ENCODE results near the gene NANOS1. TPM values are rescaled to one million over a fixed set of nuclear protein-coding genes. Genes with fewer than 3 reads are reported as not detected.

NANOS1 gene
- total and polyA plus RNA-seq, 2 experiments from 2014 or later: 1.6 to 2.9 TPM

DNA sequence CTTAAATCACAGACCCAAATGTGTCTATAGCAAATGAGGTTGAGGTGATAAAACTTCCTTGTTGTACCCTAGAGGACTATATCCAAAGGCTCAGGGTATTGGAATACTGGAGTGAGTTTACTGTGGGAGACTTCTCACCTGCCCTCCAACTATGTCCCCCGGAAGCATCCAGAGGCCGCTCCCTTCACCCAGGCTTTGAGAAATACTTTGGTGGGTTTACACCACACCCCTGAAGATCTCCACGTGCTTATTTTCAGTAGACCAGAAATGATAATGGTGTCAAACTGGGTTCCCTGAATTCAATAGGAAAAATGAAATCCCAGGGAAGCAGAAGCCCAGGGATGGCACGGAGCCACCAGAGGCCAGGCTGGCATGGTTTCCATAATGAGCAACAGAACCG, 31.3 kb upstream of the NANOS1 start (continued):
- TF ChIP-seq, protein P1, sequence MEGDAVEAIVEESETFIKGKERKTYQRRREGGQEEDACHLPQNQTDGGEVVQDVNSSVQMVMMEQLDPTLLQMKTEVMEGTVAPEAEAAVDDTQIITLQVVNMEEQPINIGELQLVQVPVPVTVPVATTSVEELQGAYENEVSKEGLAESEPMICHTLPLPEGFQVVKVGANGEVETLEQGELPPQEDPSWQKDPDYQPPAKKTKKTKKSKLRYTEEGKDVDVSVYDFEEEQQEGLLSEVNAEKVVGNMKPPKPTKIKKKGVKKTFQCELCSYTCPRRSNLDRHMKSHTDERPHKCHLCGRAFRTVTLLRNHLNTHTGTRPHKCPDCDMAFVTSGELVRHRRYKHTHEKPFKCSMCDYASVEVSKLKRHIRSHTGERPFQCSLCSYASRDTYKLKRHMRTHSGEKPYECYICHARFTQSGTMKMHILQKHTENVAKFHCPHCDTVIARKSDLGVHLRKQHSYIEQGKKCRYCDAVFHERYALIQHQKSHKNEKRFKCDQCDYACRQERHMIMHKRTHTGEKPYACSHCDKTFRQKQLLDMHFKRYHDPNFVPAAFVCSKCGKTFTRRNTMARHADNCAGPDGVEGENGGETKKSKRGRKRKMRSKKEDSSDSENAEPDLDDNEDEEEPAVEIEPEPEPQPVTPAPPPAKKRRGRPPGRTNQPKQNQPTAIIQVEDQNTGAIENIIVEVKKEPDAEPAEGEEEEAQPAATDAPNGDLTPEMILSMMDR (conservative IDR thresholded peaks at IDR 0.05; ENCODE audit: low read depth in 2 of 2): no peak
- no peak for TF ChIP-seq POLR2AphosphoS5 (IDR thresholded peaks at IDR 0.05; ENCODE audit: low read depth)
- TF ChIP-seq, protein P2, sequence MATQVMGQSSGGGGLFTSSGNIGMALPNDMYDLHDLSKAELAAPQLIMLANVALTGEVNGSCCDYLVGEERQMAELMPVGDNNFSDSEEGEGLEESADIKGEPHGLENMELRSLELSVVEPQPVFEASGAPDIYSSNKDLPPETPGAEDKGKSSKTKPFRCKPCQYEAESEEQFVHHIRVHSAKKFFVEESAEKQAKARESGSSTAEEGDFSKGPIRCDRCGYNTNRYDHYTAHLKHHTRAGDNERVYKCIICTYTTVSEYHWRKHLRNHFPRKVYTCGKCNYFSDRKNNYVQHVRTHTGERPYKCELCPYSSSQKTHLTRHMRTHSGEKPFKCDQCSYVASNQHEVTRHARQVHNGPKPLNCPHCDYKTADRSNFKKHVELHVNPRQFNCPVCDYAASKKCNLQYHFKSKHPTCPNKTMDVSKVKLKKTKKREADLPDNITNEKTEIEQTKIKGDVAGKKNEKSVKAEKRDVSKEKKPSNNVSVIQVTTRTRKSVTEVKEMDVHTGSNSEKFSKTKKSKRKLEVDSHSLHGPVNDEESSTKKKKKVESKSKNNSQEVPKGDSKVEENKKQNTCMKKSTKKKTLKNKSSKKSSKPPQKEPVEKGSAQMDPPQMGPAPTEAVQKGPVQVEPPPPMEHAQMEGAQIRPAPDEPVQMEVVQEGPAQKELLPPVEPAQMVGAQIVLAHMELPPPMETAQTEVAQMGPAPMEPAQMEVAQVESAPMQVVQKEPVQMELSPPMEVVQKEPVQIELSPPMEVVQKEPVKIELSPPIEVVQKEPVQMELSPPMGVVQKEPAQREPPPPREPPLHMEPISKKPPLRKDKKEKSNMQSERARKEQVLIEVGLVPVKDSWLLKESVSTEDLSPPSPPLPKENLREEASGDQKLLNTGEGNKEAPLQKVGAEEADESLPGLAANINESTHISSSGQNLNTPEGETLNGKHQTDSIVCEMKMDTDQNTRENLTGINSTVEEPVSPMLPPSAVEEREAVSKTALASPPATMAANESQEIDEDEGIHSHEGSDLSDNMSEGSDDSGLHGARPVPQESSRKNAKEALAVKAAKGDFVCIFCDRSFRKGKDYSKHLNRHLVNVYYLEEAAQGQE (IDR thresholded peaks at IDR 0.05; ENCODE audit: unreplicated experiment): no peak
- no peak for TF ChIP-seq ZNF114 (CRISPR knock-in tag; IDR thresholded peaks at IDR 0.05)

DNA sequence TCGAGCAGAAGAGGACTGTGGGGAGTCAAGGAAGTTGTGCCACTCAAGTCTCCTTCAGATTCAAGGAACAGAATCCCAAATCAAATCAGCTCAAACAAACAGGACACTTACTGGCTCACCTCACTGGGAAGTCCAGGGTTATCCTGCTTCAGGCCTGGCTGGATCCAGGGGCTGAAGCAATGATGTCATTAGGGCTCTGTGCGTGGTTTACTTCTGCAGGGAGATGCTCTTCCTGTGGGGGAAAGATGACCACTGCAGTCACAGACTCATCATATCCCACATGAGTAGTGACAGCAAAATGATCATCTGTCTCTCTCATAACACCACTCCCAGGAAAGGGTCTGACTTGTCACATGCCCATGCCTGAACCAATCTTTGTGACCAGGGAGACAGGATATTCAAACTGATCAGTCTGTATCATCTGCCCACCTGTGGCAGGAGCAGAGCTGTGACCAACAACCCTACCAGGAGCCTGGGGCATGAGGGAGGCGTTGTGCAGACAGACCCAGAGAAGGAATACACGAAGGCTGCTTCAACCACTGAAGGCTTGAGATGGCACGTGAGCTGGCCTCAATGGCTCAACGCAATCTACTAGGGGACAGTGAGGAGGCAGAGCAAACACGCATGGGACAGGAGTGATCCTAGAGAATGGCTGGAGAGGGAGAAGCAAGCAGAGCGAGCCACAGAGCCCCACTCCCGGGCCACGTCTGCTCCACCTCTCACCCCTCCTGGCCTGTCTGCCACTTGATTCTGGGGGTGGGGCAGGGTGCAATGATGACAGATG, 27.6 kb upstream of the NANOS1 start:
- H3K27ac Mint-ChIP-seq: no peak overlapping the region
- H3K4me1 Mint-ChIP-seq: peaks cover 3% of the 10 kb centered on the region; the same call in 2 of the 3 replicates
- H2AFZ ChIP-seq: no peak overlapping the region
- peaks cover 6% of the 10 kb centered on the region for H3K27me3 Mint-ChIP-seq (ENCODE audit: insufficient read depth, low read depth, poor library complexity)
- 0 out of 2 replicates have a peak, but pooled peaks cover 4% of the 10 kb centered on the region for H3K9me2 ChIP-seq (ENCODE audit: insufficient read depth)
- no peaks in the 10 kb centered on the region for H3F3A ChIP-seq (replicated peaks; ENCODE audit: low read depth)
- no peak overlapping the region for H3K4me3 ChIP-seq
- no peak for ATAC-seq
- no peak overlapping the region for H3K4me3 Mint-ChIP-seq
- H3K79me2 ChIP-seq (replicated peaks; ENCODE audit: insufficient read depth): no peaks in the 10 kb centered on the region
- H3K4me1 ChIP-seq (ENCODE audit: insufficient read depth): no peaks in the 10 kb centered on the region
- no peaks in the 10 kb centered on the region for H3K36me3 ChIP-seq (ENCODE audit: insufficient read depth)
- H3K36me3 Mint-ChIP-seq (ENCODE audit: low read depth): no peaks in the 10 kb centered on the region
- no peak overlapping the region for H3K27ac ChIP-seq (ENCODE audit: low read depth)
- no peaks in the 10 kb centered on the region for H3K27me3 ChIP-seq (ENCODE audit: insufficient read depth)
- no peak for DNase-seq (ENCODE audit: low spot score)
- H3K4me2 ChIP-seq: no peak overlapping the region
- H4K20me1 ChIP-seq (replicated peaks; ENCODE audit: insufficient read depth): no peaks in the 10 kb centered on the region
- peaks cover 3% of the 10 kb centered on the region; the same call in 2 of the 3 replicates for H3K9me3 Mint-ChIP-seq
- TF ChIP-seq, protein P3, sequence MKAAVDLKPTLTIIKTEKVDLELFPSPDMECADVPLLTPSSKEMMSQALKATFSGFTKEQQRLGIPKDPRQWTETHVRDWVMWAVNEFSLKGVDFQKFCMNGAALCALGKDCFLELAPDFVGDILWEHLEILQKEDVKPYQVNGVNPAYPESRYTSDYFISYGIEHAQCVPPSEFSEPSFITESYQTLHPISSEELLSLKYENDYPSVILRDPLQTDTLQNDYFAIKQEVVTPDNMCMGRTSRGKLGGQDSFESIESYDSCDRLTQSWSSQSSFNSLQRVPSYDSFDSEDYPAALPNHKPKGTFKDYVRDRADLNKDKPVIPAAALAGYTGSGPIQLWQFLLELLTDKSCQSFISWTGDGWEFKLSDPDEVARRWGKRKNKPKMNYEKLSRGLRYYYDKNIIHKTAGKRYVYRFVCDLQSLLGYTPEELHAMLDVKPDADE (IDR thresholded peaks at IDR 0.05): no peak
- TF ChIP-seq EZH2 (IDR thresholded peaks at IDR 0.05; ENCODE audit: low read depth, unreplicated experiment) (no peak), EZH2phosphoT487 (IDR thresholded peaks at IDR 0.05; ENCODE audit: unreplicated experiment) (no peak), POLR2AphosphoS5 (IDR thresholded peaks at IDR 0.05; ENCODE audit: low read depth) (no peak), STAT1 (IDR thresholded peaks at IDR 0.05; ENCODE audit: unreplicated experiment) (no peak), CREB1 (CRISPR knock-in tag; IDR thresholded peaks at IDR 0.05; ENCODE audit: low read depth) (no peak), ZNF114 (CRISPR knock-in tag; IDR thresholded peaks at IDR 0.05) (no peak), NANOG (IDR thresholded peaks at IDR 0.05; ENCODE audit: borderline replicate concordance) (no peak), ZNF331 (CRISPR knock-in tag; IDR thresholded peaks at IDR 0.05; ENCODE audit: low read depth) (no peak), JUNB (IDR thresholded peaks at IDR 0.05; ENCODE audit: unreplicated experiment) (no peak)
- TF ChIP-seq, protein P1 (conservative IDR thresholded peaks at IDR 0.05; ENCODE audit: low read depth in 2 of 2): no peak
- TF ChIP-seq, protein P2 (IDR thresholded peaks at IDR 0.05; ENCODE audit: unreplicated experiment): no peak

All from GM23338 (cell line).